Amniotic epithelial cell (primary cell): Measurements from ENCODE around the gene CLSTN1.

Experiments used
- DNase-seq: peaks from one replicate; pipeline ENCODE4 v3.0.0-alpha.2; 2010; ENCODE audit warnings: low read depth

Gene CLSTN1

DNA sequence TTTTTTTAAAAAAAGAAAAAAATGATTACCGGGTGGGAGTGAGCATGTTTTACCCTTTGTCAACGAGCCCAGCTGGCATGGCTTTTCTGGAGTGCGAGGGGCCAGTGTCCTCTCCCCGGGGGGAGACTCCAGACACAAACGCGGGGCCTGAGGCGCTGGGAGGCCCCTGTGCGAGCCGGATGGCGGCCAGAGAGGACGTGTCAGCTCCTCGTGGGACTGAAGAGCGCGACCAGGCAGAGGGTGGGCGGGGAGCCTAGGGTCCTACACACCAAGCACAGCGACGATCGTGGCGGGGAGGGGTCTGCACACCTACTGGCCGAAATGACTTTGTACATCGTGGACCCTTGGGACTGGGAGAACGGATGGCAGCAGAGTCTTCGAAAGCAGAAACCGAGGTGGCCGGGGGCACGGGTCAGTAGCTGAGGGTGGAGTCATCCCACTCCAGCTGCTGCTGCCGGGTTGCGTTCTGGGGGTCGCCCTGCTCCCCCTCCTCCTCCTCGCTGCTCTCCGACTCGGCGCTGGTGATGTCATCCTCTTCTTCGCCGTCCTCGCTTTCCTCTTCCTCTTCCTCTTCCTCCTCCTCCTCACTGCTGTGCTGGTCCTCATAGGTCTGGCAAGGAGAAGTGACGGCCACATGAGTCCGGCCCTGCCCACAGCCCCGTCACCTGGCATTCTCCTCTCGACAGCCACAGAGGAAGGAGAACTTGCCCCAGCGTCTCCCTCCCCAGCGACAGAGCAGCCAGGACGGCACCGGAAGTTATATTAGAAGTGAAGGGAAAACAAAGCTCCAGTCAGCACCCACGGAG is 93.5 kb downstream of the CLSTN1 start:
- no peak for DNase-seq

DNA sequence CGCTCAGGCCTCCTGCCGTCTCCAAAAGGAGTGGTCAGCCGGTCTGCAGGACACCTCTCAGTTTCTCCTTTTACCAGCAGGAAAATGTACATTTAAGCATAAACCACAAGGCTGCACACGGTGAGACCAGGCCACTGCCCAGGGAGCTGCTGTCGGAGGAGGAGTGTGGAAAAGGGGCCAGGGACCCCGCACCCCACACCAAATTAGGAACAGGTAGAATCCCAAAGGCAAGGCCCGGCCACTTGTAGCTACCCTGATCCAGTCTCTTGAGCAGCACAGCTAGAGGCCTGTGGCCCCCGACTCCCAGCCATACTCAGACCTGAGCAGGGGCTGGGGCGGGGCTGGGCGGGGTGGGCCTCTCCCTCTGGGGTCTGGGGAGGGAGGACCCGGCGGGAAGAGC is 94.2 kb downstream of the CLSTN1 start:
- DNase-seq = no peak

- no peak for DNase-seq
Observed at GRCh38 chr1:9728451-9729295, 95.1 kb downstream of the CLSTN1 start.

DNA sequence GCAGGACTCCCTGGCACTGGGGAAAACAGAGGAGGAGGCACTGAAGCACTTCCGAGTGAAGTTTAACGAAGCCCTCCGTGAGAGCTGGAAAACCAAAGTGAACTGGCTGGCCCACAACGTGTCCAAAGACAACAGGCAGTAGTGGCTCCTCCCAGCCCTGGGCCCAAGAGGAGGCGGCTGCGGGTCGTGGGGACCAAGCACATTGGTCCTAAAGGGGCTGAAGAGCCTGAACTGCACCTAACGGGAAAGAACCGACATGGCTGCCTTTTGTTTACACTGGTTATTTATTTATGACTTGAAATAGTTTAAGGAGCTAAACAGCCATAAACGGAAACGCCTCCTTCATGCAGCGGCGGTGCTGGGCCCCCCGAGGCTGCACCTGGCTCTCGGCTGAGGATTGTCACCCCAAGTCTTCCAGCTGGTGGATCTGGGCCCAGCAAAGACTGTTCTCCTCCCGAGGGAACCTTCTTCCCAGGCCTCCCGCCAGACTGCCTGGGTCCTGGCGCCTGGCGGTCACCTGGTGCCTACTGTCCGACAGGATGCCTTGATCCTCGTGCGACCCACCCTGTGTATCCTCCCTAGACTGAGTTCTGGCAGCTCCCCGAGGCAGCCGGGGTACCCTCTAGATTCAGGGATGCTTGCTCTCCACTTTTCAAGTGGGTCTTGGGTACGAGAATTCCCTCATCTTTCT is 96.7 kb downstream of the CLSTN1 start:
- no peak for DNase-seq

DNA sequence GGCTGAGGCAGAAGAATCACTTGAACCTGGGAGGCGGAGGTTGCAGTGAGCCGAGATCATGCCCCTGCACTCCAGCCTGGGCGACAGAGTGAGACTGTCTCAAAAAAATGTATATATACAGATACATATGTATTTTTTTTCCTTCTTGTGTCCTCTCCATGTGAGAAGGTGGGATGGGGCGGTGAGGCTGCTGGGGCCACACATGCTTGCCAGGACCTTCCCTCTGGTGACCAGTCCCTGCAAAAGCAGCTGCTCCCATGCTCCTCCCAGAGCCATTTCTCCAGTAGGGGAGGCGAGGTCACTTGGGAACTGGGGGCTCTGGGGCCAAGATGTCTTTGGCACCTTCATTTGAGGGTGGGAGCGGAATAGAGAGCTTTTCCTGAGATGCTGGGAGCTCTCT is 97.4 kb downstream of the CLSTN1 start:
- DNase-seq = no peak

DNA sequence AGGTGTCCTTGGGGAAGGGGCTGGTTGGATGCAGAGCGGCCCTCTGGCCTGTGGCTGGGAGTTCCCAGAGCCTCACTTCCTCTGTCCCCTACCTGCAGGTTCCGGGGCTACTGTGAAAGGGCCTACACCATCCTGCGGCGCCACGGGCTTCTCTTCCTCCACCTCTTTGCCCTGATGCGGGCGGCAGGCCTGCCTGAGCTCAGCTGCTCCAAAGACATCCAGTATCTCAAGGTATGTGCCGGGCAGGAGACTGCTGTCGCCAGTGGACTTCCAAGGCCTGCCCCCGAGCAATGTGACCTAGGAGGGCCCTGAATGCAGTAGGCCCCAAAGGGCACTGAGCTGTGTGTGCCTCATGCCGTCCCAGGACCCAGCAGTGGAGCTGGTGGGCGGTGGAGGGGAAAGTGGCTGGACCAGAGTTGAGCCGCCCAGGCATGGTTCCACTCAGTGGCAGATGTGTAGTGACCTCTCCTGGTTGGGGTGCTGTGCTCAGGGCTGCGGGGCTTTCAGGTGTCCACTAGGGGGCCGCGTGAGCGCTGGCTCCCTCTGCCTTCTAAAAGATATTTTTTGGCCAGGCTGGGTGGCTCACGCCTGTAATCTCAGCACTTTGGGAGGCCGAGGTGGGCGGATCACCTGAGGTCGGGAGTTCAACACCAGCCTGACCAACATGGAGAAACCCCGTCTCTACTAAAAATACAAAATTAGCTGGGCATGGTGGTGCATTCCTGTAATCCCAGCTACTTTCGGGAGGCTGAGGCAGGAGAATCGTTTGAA is 98.9 kb downstream of the CLSTN1 start:
- DNase-seq = peak; percentile 40

- no peak for DNase-seq
Observed at GRCh38 chr1:9723926-9724325, 99.8 kb downstream of the CLSTN1 start.

- DNase-seq = no peak
Observed at GRCh38 chr1:9723068-9723805, 100.5 kb downstream of the CLSTN1 start.

DNA sequence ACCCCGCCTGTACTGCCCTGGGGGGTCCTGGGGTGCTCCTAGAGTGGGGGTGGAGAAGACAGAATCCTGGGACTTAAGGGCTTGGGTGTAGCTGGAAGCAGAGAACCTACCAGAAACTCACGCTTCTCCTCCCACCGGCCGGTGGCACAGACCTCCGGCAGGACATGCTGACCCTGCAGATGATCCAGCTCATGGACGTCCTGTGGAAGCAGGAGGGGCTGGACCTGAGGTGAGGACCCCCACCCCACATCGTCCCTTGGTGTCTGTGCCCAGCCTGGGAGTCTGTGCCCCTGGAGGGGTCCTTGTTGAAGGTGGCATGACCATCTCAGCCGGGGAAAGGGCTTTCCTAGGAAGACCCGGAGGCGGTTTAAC is 101.4 kb downstream of the CLSTN1 start:
- no peak for DNase-seq

DNA sequence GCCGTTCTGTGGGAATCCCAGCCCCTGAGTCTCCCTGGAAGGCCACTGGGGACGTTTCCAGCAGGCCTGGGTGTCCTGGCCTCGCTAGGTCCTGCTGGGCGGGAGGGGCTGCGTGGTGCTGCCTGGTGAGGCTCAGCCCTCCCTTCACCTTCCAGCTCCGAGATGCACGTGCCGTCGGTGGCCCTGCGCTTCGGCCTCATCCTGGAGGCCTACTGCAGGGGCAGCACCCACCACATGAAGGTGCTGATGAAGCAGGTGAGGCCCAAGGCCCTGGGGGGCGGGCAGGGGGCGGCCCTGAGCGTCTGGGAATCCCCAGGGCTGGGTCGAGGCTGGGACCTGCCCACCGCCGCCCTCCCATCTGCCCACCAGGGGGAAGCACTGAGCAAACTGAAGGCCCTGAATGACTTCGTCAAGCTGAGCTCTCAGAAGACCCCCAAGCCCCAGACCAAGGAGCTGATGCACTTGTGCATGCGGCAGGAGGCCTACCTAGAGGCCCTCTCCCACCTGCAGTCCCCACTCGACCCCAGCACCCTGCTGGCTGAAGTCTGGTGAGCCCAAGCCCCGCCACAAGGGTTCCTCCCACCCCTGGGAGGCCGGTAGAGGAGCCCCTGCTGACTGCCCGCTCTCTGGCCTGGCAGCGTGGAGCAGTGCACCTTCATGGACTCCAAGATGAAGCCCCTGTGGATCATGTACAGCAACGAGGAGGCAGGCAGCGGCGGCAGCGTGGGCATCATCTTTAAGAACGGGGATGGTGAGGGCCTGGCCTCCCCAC is 102.0 kb downstream of the CLSTN1 start:
- DNase-seq = no peak

DNA sequence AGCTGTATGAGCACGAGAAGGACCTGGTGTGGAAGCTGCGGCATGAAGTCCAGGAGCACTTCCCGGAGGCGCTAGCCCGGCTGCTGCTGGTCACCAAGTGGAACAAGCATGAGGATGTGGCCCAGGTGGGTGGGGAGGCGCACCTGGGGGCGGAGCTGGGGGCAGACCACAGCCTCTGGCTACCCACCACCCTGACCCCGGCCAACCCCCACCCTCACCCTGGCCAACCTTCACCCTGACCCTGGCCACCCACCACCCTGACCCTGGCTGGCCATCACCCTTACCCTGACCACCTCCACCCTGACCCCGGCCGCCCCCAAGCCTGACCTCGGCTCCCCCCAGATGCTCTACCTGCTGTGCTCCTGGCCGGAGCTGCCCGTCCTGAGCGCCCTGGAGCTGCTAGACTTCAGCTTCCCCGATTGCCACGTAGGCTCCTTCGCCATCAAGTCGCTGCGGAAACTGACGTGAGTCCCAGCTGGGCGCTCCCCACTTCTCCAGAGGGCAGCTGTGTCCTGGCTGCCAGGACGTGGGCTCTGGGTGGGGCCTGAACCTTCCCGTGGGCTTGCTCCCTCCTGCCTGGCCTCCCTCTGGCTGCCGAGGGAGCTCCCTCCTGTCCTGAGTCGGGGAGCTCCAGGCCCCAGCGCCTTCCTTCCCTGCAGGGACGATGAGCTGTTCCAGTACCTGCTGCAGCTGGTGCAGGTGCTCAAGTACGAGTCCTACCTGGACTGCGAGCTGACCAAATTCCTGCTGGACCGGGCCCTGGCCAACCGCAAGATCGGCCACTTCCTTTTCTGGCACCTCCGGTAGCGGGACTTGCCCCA is 102.8 kb downstream of the CLSTN1 start:
- DNase-seq = no peak

DNA sequence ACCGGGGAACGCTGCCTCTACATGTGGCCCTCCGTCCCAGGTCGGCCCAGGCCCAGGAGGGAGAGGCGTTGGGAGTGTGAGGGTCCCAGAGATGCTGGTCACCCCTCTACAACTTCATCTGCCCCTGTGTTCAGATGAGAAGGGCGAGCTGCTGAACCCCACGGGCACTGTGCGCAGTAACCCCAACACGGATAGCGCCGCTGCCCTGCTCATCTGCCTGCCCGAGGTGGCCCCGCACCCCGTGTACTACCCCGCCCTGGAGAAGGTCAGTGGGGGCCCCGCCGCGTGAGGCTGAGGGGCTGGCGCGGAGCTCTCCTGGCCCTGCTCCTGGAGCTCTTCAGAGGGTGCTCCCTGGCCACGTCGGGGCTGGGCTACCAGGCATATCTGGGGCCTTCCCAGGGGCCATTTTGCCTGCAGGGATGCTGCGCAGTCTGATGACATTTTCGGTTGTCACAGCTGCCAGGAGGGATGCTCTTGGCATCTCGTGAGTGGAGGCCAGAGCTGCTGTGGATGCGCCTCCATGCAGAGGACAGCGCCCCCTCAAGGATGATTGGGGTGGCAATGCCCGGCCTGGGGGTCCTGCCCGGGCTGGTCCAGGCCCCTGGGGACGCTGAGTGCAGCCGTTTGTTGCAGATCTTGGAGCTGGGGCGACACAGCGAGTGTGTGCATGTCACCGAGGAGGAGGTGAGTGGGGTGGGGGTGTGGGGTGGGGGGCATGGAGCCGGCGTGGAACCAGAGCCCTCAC is 103.6 kb downstream of the CLSTN1 start:
- no peak for DNase-seq

DNA sequence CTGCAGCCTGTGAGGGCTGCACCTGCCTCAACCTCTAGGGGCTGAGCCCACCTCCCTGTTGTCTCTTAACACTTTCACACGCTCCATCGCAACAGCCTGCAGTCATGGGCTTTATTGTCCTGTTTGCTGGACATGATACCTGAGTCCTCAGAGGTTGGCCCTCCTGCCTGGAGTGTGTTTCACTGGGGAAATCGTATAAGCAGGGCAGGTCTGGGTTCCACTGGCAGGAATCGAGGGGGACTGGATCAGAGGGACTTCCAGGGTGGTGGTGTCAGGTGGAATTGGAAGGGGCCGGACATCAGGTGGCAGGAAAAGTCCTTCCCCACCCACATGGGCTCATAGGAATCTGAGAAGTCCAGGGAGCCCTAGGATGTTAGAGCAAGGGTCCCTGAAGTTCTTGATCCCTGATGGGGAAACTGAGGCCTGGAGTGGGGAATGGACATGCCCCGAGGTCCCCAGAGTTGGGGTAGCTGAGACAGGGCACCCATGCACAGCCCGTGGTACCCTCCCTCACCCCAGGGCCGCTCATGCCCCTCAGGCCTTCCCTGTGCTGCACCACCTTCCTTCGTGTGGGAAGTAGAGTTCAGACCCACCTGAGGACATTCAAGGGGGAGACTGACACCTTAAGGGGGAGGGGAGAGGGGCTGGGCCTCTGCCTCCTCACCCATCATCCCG is 105.6 kb downstream of the CLSTN1 start:
- no peak for DNase-seq

GRCh38 chr1:9717193-9718005 is 106.4 kb downstream of the CLSTN1 start:
- no peak for DNase-seq

GRCh38 chr1:9716404-9717192 is 107.2 kb downstream of the CLSTN1 start:
- DNase-seq = no peak

- DNase-seq = no peak
Observed at GRCh38 chr1:9715536-9716226, 108.1 kb downstream of the CLSTN1 start.
